Measurements from ENCODE around the gene LELP1. TPM values are rescaled to one million over a fixed set of nuclear protein-coding genes. Genes with fewer than 3 reads are reported as not detected.

The LELP1 gene
- polyA plus RNA-seq, 4 donors, result not detected

DNA sequence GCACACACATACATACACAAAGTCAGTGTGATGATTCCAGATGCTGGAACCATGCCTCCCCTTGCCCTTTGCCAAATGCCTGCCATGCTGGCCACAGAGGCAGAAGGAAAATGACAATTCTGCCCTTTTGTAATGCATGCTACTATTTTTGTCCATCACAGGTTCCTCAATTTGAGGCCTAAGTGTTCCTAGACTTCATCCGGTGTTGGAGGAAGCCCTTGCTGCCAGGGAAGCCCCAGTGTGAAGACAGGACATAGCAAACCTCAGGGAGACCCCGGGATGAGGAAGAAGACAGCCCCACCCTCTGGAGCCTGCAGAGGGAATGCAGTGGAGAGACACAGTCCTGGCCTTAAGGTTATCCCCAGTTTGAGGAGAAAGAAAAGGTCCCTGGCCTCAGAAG is 28.6 kb downstream of the LELP1 start:
- Histone ChIP-seq H3K27me3 (ENCODE audit: control insufficient read depth in 3 of 3, insufficient read depth in 3 of 3, low read length in 3 of 3) (peaks cover 0 to 3% (median 2%) of the 10 kb centered on the region in 3 donors), H3K27ac (ENCODE audit: low read depth in 1 of 3, low read length in 2 of 3) (peak overlapping the region; percentile 46 to 96 (median 85)), H3K36me3 (ENCODE audit: control insufficient read depth in 3 of 3, insufficient read depth in 2 of 3, low read depth in 1 of 3, low read length in 3 of 3) (no peaks in the 10 kb centered on the region), H3K4me1 (ENCODE audit: control insufficient read depth in 3 of 3, insufficient read depth in 2 of 3, low read depth in 1 of 3, low read length in 2 of 3) (peaks cover 0 to 33% (median 24%) of the 10 kb centered on the region in 3 donors), H3K4me3 (ENCODE audit: low read depth in 1 of 3, low read length in 3 of 3) (no peak overlapping the region), H3K9me3 (ENCODE audit: control insufficient read depth in 2 of 2, insufficient read depth in 1 of 2, low read depth in 1 of 2, low read length in 1 of 2) (peaks cover 0 to 9% of the 10 kb centered on the region in 2 donors)
- 54 to 79% (median 70%) methylated on average over 2 of the region's 2 CpGs for WGBS, 3 donors
- DNase-seq, result no peak
- FAIRE-seq, result no peak

DNA sequence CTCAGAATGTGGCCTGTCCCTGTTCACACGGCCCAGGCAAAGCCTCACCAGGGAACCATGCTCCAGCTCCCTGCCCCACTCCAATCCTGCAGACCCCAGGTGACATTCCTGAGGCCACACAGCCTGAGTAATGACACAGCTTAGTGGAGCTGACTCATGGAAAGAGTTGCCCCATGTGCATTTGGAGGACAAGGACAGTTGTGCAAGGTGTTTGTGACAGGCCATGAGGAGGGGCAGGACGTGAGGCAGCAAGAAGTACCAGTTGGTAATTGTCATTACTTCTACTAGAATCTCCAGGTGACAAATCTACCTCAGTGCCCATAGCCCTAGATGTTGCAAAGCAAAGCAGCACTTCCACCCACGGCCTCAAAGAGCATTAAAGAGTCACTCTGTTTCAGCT is 29.3 kb downstream of the LELP1 start:
- DNase-seq (peak; percentile 37 to 64), FAIRE-seq (no peak)
- peaks cover 0 to 9% of the 10 kb centered on the region in 2 donors for H3K9me3 ChIP-seq (ENCODE audit: control insufficient read depth in 2 of 2, insufficient read depth in 1 of 2, low read depth in 1 of 2, low read length in 1 of 2)
- peaks cover 0 to 3% (median 2%) of the 10 kb centered on the region in 3 donors for H3K27me3 ChIP-seq (ENCODE audit: control insufficient read depth in 3 of 3, insufficient read depth in 3 of 3, low read length in 3 of 3)
- no peak overlapping the region for H3K4me3 ChIP-seq (ENCODE audit: low read depth in 1 of 3, low read length in 3 of 3)
- peaks cover 0 to 33% (median 24%) of the 10 kb centered on the region in 3 donors for H3K4me1 ChIP-seq (ENCODE audit: control insufficient read depth in 3 of 3, insufficient read depth in 2 of 3, low read depth in 1 of 3, low read length in 2 of 3)
- 58 to 84% (median 66%) methylated on average over 3 of the region's 3 CpGs for WGBS, 3 donors
- peak overlapping the region in 2 of 3 donors; percentile 75 to 96 for H3K27ac ChIP-seq (ENCODE audit: low read depth in 1 of 3, low read length in 2 of 3)
- H3K36me3 ChIP-seq (ENCODE audit: control insufficient read depth in 3 of 3, insufficient read depth in 2 of 3, low read depth in 1 of 3, low read length in 3 of 3), result no peaks in the 10 kb centered on the region

DNA sequence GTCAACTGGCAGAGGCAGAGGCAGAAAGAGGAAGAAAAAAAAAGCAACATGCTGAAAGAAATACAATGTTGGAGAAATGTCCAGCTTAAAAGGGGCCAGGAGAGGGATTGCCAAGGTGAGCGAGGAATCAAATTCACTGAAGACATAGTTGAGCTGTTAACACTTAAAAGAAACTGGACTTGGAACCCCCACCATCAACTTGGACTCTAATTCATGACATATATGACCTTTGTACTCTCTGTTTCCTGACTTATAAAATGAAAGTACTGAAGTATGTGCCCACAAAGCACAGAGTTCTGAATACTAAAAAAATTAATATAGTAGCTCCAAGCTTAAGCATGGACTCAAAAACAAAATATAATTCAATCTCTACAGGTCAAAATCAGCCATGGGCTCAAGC is 30.2 kb downstream of the LELP1 start:
- WGBS, 3 donors, result 14 to 52% (median 44%) methylated on average over 1 of the region's 1 CpG
- peaks cover 0 to 33% (median 24%) of the 10 kb centered on the region in 3 donors for H3K4me1 ChIP-seq (ENCODE audit: control insufficient read depth in 3 of 3, insufficient read depth in 2 of 3, low read depth in 1 of 3, low read length in 2 of 3)
- H3K27me3 ChIP-seq (ENCODE audit: control insufficient read depth in 3 of 3, insufficient read depth in 3 of 3, low read length in 3 of 3), result peaks cover 0 to 3% (median 2%) of the 10 kb centered on the region in 3 donors
- FAIRE-seq (no peak), DNase-seq (peak; percentile 83 to 90)
- H3K36me3 ChIP-seq (ENCODE audit: control insufficient read depth in 3 of 3, insufficient read depth in 2 of 3, low read depth in 1 of 3, low read length in 3 of 3), result no peaks in the 10 kb centered on the region
- H3K27ac ChIP-seq (ENCODE audit: low read depth in 1 of 3, low read length in 2 of 3), result peak overlapping the region; percentile 3 to 96 (median 75)
- peaks cover 0 to 9% of the 10 kb centered on the region in 2 donors for H3K9me3 ChIP-seq (ENCODE audit: control insufficient read depth in 2 of 2, insufficient read depth in 1 of 2, low read depth in 1 of 2, low read length in 1 of 2)
- H3K4me3 ChIP-seq (ENCODE audit: low read depth in 1 of 3, low read length in 3 of 3), result no peak overlapping the region

DNA sequence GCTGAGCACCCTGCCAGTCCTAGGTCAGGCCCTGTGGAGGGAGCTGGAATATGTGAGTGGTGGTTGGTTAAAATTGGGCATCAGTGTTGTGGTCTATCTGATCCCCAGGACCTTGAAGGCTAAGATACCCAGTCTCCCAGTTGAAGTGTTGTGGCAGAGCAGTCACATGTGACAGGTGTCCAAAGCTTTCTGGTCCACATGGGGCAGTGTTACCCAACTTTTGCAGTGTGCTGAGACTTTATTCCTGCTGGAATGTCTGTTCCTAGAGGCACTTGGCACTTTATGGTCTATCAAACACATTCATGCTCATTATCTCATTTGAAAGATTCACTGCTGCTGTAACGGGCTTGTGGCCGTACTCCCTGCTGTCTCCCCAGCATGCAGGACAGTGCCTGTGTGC is 35.3 kb downstream of the LELP1 start:
- Histone ChIP-seq H3K27me3 (ENCODE audit: control insufficient read depth in 3 of 3, insufficient read depth in 3 of 3, low read length in 3 of 3) (no peaks in the 10 kb centered on the region), H3K27ac (ENCODE audit: low read depth in 1 of 3, low read length in 2 of 3) (no peak overlapping the region), H3K4me1 (ENCODE audit: control insufficient read depth in 3 of 3, insufficient read depth in 2 of 3, low read depth in 1 of 3, low read length in 2 of 3) (peaks cover 0 to 6% (median 0%) of the 10 kb centered on the region in 3 donors), H3K4me3 (ENCODE audit: low read depth in 1 of 3, low read length in 3 of 3) (no peak overlapping the region), H3K9me3 (ENCODE audit: control insufficient read depth in 2 of 2, insufficient read depth in 1 of 2, low read depth in 1 of 2, low read length in 1 of 2) (peaks cover 0 to 3% of the 10 kb centered on the region in 2 donors), H3K36me3 (ENCODE audit: control insufficient read depth in 3 of 3, insufficient read depth in 2 of 3, low read depth in 1 of 3, low read length in 3 of 3) (no peaks in the 10 kb centered on the region)
- 51 to 69% (median 67%) methylated on average over 2 of the region's 2 CpGs for WGBS, 3 donors
- DNase-seq (peak; percentile 44 to 59), FAIRE-seq (no peak)

DNA sequence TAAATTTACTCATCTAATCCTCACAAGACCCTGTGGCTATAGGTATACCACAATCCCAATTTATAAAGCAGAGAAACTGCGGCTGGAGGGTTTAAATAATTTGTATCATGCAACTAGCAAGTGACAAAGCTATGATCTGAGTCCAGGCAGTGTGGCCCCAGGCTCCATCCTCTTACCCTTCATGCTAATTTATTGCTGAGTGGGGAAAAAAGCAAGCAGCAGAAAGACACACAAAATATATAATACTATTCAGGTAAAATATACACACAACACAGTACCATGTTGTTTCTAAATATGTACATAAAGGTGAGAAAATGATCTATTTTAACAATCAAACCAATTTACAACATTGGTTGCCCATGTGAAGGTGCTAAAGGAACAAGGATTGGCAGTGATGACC is 38.9 kb downstream of the LELP1 start:
- Histone ChIP-seq H3K4me3 (ENCODE audit: low read depth in 1 of 3, low read length in 3 of 3) (no peak overlapping the region), H3K4me1 (ENCODE audit: control insufficient read depth in 3 of 3, insufficient read depth in 2 of 3, low read depth in 1 of 3, low read length in 2 of 3) (no peaks in the 10 kb centered on the region), H3K27me3 (ENCODE audit: control insufficient read depth in 3 of 3, insufficient read depth in 3 of 3, low read length in 3 of 3) (peaks cover 0 to 3% (median 3%) of the 10 kb centered on the region in 3 donors), H3K27ac (ENCODE audit: low read depth in 1 of 3, low read length in 2 of 3) (no peak overlapping the region), H3K36me3 (ENCODE audit: control insufficient read depth in 3 of 3, insufficient read depth in 2 of 3, low read depth in 1 of 3, low read length in 3 of 3) (no peaks in the 10 kb centered on the region), H3K9me3 (ENCODE audit: control insufficient read depth in 2 of 2, insufficient read depth in 1 of 2, low read depth in 1 of 2, low read length in 1 of 2) (no peaks in the 10 kb centered on the region)
- 84 to 89% (median 85%) methylated on average over 1 of the region's 1 CpG for WGBS, 3 donors
- no peak for DNase-seq
- no peak for FAIRE-seq

DNA sequence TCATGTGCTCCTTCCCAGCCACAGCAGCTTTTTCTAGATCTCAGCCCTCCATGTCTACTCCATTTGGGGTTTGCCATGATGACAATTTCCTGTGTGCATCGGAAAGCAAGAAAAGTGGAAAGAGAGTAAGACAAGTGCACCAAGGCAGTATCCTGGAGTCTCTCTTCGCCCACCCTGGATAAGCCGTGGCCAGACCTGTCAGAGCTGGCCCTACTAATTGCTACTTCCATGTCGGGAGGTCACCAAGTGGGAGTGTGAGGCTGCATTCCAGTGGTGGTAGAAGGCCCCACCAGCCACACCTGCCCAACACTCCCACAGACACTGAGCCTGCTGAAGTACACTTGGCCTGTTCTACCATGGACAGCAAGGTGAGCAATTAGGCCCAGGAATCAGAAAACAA is 42.2 kb downstream of the LELP1 start:
- WGBS, 3 donors, result 83 to 89% (median 87%) methylated on average over 4 of the region's 4 CpGs
- no peaks in the 10 kb centered on the region for H3K9me3 ChIP-seq (ENCODE audit: control insufficient read depth in 2 of 2, insufficient read depth in 1 of 2, low read depth in 1 of 2, low read length in 1 of 2)
- H3K4me1 ChIP-seq (ENCODE audit: control insufficient read depth in 3 of 3, insufficient read depth in 2 of 3, low read depth in 1 of 3, low read length in 2 of 3), result no peaks in the 10 kb centered on the region
- FAIRE-seq (no peak), DNase-seq (no peak)
- no peak overlapping the region for H3K4me3 ChIP-seq (ENCODE audit: low read depth in 1 of 3, low read length in 3 of 3)
- peaks cover 0 to 3% (median 3%) of the 10 kb centered on the region in 3 donors for H3K27me3 ChIP-seq (ENCODE audit: control insufficient read depth in 3 of 3, insufficient read depth in 3 of 3, low read length in 3 of 3)
- no peak overlapping the region for H3K27ac ChIP-seq (ENCODE audit: low read depth in 1 of 3, low read length in 2 of 3)
- H3K36me3 ChIP-seq (ENCODE audit: control insufficient read depth in 3 of 3, insufficient read depth in 2 of 3, low read depth in 1 of 3, low read length in 3 of 3), result no peaks in the 10 kb centered on the region

DNA sequence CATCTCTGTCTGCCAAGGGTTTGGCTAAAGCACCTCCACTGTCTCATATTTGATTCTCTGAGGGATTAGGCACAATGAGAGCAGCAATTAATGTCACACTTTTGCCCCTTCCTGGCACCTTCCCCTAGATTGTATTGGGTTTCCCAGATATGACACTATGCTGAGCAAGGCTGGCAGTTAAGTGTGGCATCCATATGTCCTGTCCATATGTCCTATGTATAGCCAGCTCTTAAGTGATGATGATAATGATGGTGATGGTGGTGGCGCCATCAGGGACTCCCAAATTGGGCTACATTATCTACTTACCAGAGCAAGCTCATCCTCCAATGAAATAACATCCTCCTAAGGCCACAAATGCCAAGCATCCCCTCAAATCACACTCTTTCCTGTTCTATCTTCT is 42.8 kb downstream of the LELP1 start:
- H3K4me3 ChIP-seq (ENCODE audit: low read depth in 1 of 3, low read length in 3 of 3), result no peak overlapping the region
- 67 to 86% (median 85%) methylated on average over 1 of the region's 1 CpG for WGBS, 3 donors

DNA sequence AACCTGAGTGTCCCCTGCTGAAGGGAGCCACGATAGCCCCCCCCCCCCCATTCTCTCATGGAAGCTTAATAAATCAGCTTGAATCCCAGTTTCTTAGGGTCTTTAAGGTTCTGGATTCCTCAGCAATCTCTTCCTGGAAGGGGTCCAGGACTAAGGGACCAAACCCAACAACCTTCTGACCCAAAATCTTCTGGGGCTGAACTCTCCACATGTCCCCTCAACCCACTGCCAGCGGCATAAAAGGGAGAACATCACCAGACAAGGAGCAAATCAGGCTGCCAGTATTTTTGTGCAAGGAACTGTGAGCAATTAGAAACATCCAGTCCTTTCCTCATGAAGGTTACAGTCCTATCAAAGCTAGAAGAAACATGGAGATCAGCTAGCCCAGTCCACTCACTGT is 43.6 kb downstream of the LELP1 start:
- 72 to 85% (median 76%) methylated on average over 2 of the region's 2 CpGs for WGBS, 3 donors
- Histone ChIP-seq H3K36me3 (ENCODE audit: control insufficient read depth in 3 of 3, insufficient read depth in 2 of 3, low read depth in 1 of 3, low read length in 3 of 3) (no peaks in the 10 kb centered on the region), H3K4me3 (ENCODE audit: low read depth in 1 of 3, low read length in 3 of 3) (no peak overlapping the region), H3K27me3 (ENCODE audit: control insufficient read depth in 3 of 3, insufficient read depth in 3 of 3, low read length in 3 of 3) (peaks cover 0 to 3% (median 3%) of the 10 kb centered on the region in 3 donors), H3K4me1 (ENCODE audit: control insufficient read depth in 3 of 3, insufficient read depth in 2 of 3, low read depth in 1 of 3, low read length in 2 of 3) (no peaks in the 10 kb centered on the region), H3K27ac (ENCODE audit: low read depth in 1 of 3, low read length in 2 of 3) (no peak overlapping the region), H3K9me3 (ENCODE audit: control insufficient read depth in 2 of 2, insufficient read depth in 1 of 2, low read depth in 1 of 2, low read length in 1 of 2) (no peaks in the 10 kb centered on the region)
- no peak for DNase-seq
- no peak for FAIRE-seq

More for the DNA sequence above, 42.8 kb downstream of the LELP1 start:
- H3K9me3 ChIP-seq (ENCODE audit: control insufficient read depth in 2 of 2, insufficient read depth in 1 of 2, low read depth in 1 of 2, low read length in 1 of 2), result no peaks in the 10 kb centered on the region
- H3K27ac ChIP-seq (ENCODE audit: low read depth in 1 of 3, low read length in 2 of 3), result no peak overlapping the region
- no peak for FAIRE-seq
- H3K4me1 ChIP-seq (ENCODE audit: control insufficient read depth in 3 of 3, insufficient read depth in 2 of 3, low read depth in 1 of 3, low read length in 2 of 3), result no peaks in the 10 kb centered on the region
- peaks cover 0 to 3% (median 3%) of the 10 kb centered on the region in 3 donors for H3K27me3 ChIP-seq (ENCODE audit: control insufficient read depth in 3 of 3, insufficient read depth in 3 of 3, low read length in 3 of 3)
- no peaks in the 10 kb centered on the region for H3K36me3 ChIP-seq (ENCODE audit: control insufficient read depth in 3 of 3, insufficient read depth in 2 of 3, low read depth in 1 of 3, low read length in 3 of 3)
- DNase-seq, result no peak
